Adrenal gland (tissue), 5 donors: Measurements from ENCODE around the gene LETMD1.

ENCODE experiments used
- CTCF ChIP-seq, 6 experiments: fragments of 450-650 bp in 4 of 6; fragments of 200-600 bp in 2 of 6; sonication (generic) in 1 of 6; IDR thresholded peaks; 1 replicate in 5 of 6; 2 replicates in 1 of 6; pipeline versions ENCODE4 v1.5.1 to v1.8.0; 2016 to 2021; ENCODE audit warnings: antibody characterized with exemption in 6 of 6, mild to moderate bottlenecking in 2 of 6, moderate library complexity in 1 of 6
- POLR2A ChIP-seq, 2 donors: fragments of 450-650 bp; IDR thresholded peaks; one replicate each; pipeline ENCODE4 v1.6.1; 2017; ENCODE audit warnings: antibody characterized with exemption in 2 of 2, mild to moderate bottlenecking in 2 of 2, moderate library complexity in 1 of 2
- donor health status: DM: no; HTN: no; CAD: no.

- TF ChIP-seq CTCF (IDR thresholded peaks at IDR 0.05) (no peak), POLR2A (IDR thresholded peaks at IDR 0.05) (no peak)
These were observed 43.6 kb upstream of the LETMD1 start for GRCh38 chr12:51004504-51004903.
